PC-3 (cell line): ENCODE measurements around the gene GLG1. TPM values are rescaled to one million over a fixed set of nuclear protein-coding genes. Genes with fewer than 3 reads are reported as not detected.

ENCODE experiments used
- ATAC-seq: fragments of 200-7000 bp; cut with Tn5 transposase; 2 replicates; pipeline ENCODE4 v1.9.1; 2020; ENCODE audit warnings: mild to moderate bottlenecking, moderate library complexity
- BruUV-seq: library from RNA; stranded (reverse); fragments of 400-500 nt; replicated peaks from 2 replicates; lab custom pipeline; 2021; lab: Mats Ljungman, UMichigan
- CTCF ChIA-PET: fragments of 300-600 bp; sonication (Branson Sonifier 250); formaldehyde crosslinking; loops from one replicate; lab custom pipeline; 2022; ENCODE audit warnings: antibody characterized with exemption; lab: Charles Lee
- POLR2A ChIA-PET: fragments of 300-600 bp; sonication (Branson Sonifier 250); formaldehyde crosslinking; loops from one replicate; lab custom pipeline; 2022; ENCODE audit warnings: antibody characterized with exemption; ENCODE audit not compliant: unreplicated experiment; lab: Charles Lee
- DNase-seq: peaks from one replicate; pipeline ENCODE4 v3.0.0-alpha.2; 2015
- H2AFZ ChIP-seq: fragments of 300-600 bp; sonication (generic); 2 replicates; pipeline ENCODE4 v1.6.0; 2016; ENCODE audit warnings: antibody characterized with exemption, low read length
- H3F3A ChIP-seq: fragments of 300-600 bp; sonication (generic); one replicate; pipeline ENCODE4 v1.6.0; 2017; ENCODE audit warnings: antibody characterized with exemption, low read length, control low read depth, mild to moderate bottlenecking; ENCODE audit not compliant: unreplicated experiment
- H3K27ac ChIP-seq: fragments of 300-600 bp; sonication (generic); 2 replicates; pipeline ENCODE4 v1.5.1; 2016; ENCODE audit warnings: mild to moderate bottlenecking, low read length
- H3K27me3 ChIP-seq: fragments of 300-600 bp; sonication (generic); 2 replicates; pipeline ENCODE4 v1.6.1; 2016; ENCODE audit warnings: low read length, mixed read lengths
- H3K36me3 ChIP-seq: fragments of 300-600 bp; sonication (generic); 2 replicates; pipeline ENCODE4 v1.6.1; 2016; ENCODE audit warnings: low read depth, mixed run types, low read length, mixed read lengths
- H3K4me1 ChIP-seq: fragments of 300-600 bp; sonication (generic); 2 replicates; pipeline ENCODE4 v1.5.1; 2016; ENCODE audit warnings: low read length; ENCODE audit not compliant: insufficient read depth
- H3K4me2 ChIP-seq: fragments of 300-600 bp; sonication (generic); 2 replicates; pipeline ENCODE4 v1.6.0; 2016; ENCODE audit warnings: low read length
- H3K4me3 ChIP-seq: fragments of 300-600 bp; sonication (generic); 2 replicates; pipeline ENCODE4 v1.5.1; 2016; ENCODE audit warnings: mild to moderate bottlenecking, low read length, mixed read lengths
- H3K79me2 ChIP-seq: fragments of 300-600 bp; sonication (generic); 2 replicates; pipeline ENCODE4 v1.6.1; 2017; ENCODE audit warnings: low read length, mixed read lengths
- H3K9ac ChIP-seq: fragments of 300-600 bp; sonication (generic); 2 replicates; pipeline ENCODE4 v1.6.0; 2016; ENCODE audit warnings: mild to moderate bottlenecking, low read length
- H3K9me2 ChIP-seq: fragments of 300-600 bp; sonication (generic); replicated peaks from 2 replicates; pipeline ENCODE4 v1.6.1; 2016; ENCODE audit warnings: mixed run types, low read length, mixed read lengths
- H3K9me3 ChIP-seq: fragments of 300-600 bp; sonication (generic); 2 replicates; pipeline ENCODE4 v1.6.1; 2016; ENCODE audit warnings: low read length, mixed read lengths
- H4K20me1 ChIP-seq: fragments of 300-600 bp; sonication (generic); 2 replicates; pipeline ENCODE4 v1.6.1; 2016; ENCODE audit warnings: low read length, mixed read lengths
- EZH2 ChIP-seq: fragments of 300-600 bp; sonication (generic); IDR thresholded peaks from one replicate; pipeline ENCODE4 v1.6.1; 2017; ENCODE audit warnings: antibody characterized with exemption, mild to moderate bottlenecking, low read length; ENCODE audit not compliant: unreplicated experiment
- EZH2phosphoT487 ChIP-seq: fragments of 300-600 bp; sonication (generic); IDR thresholded peaks from 2 replicates; pipeline ENCODE4 v1.6.1; 2018; ENCODE audit warnings: mild to moderate bottlenecking, antibody characterized with exemption, low read length, borderline replicate concordance
- intact Hi-C: fragments of 100-400 bp; cut with micrococcal nuclease; formaldehyde crosslinking; loops from 2 replicates; pipeline ENCODE4 v1.9.0; 2023
- total RNA-seq: library from RNA; depleted of rRNA; stranded (reverse); fragments of >200 nt; gene quantifications from 2 replicates; pipeline ENCODE4 v1.2.3, GENCODE V29; 2014
- TF ChIP-seq, protein P1 (sequence below): fragments of 300-600 bp; sonication (generic); conservative IDR thresholded peaks from 2 replicates; pipeline ENCODE4 v1.5.1; 2017; ENCODE audit warnings: antibody characterized with exemption, low read depth, mild to moderate bottlenecking, low read length

The GLG1 gene
- total RNA-seq, 1 experiment from 2014 or later: 63.5 TPM

DNA sequence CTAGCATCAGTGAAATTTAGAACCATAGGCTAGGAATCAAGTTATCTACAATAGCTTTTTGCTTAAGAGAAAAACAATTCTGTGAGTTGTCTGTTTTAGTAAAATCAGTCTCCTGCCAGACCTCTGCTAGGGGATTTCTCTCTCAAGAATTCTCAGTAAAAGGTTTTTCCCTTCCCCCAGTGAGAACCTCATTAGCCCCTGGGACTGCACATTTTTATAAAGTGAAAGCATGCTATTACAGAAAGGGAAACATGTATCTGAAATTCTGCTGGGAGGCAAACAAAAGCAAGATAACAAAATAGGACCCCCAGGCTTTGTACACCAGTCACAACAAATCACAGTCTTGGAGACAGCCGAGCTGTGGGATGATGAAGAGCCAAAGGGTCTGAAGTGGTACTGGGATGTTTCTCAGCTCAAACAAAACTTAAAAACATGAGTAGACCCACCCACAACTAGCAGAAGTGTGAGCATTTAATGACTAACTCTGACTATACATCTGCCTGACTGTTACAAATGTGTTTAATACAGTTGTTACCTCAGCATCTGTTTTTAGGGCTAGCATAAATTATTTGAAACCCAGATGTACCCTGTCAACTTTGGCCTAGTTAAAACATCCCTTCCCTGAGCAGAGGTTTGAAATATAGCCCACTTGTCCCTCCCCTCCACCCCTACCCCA is 20.0 kb upstream of the GLG1 start:
- Histone ChIP-seq H3K9ac (no peak overlapping the region), H2AFZ (no peak overlapping the region), H3F3A (peaks cover 3% of the 10 kb centered on the region), H3K4me3 (no peak overlapping the region), H3K4me1 (no peaks in the 10 kb centered on the region), H4K20me1 (peaks cover 7% of the 10 kb centered on the region; the same call in 1 of the 2 replicates), H3K4me2 (no peak overlapping the region), H3K36me3 (peaks cover 70% of the 10 kb centered on the region), H3K9me2 (no peaks in the 10 kb centered on the region), H3K27ac (no peak overlapping the region), H3K9me3 (no peaks in the 10 kb centered on the region), H3K27me3 (no peaks in the 10 kb centered on the region), H3K79me2 (no peaks in the 10 kb centered on the region)
- CTCF ChIA-PET: no interaction called here
- no peak for ATAC-seq
- TF ChIP-seq EZH2 (no peak), EZH2phosphoT487 (no peak)
- TF ChIP-seq, protein P1, sequence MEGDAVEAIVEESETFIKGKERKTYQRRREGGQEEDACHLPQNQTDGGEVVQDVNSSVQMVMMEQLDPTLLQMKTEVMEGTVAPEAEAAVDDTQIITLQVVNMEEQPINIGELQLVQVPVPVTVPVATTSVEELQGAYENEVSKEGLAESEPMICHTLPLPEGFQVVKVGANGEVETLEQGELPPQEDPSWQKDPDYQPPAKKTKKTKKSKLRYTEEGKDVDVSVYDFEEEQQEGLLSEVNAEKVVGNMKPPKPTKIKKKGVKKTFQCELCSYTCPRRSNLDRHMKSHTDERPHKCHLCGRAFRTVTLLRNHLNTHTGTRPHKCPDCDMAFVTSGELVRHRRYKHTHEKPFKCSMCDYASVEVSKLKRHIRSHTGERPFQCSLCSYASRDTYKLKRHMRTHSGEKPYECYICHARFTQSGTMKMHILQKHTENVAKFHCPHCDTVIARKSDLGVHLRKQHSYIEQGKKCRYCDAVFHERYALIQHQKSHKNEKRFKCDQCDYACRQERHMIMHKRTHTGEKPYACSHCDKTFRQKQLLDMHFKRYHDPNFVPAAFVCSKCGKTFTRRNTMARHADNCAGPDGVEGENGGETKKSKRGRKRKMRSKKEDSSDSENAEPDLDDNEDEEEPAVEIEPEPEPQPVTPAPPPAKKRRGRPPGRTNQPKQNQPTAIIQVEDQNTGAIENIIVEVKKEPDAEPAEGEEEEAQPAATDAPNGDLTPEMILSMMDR: no peak
- no peak for DNase-seq
- POLR2A ChIA-PET: no interaction called here
- no TSS peak for BruUV-seq
- intact Hi-C loops: loop anchor here (10.0 kb wide), 1 partner anchor 182 kb away; no protein-coding TSS in a partner anchor

DNA sequence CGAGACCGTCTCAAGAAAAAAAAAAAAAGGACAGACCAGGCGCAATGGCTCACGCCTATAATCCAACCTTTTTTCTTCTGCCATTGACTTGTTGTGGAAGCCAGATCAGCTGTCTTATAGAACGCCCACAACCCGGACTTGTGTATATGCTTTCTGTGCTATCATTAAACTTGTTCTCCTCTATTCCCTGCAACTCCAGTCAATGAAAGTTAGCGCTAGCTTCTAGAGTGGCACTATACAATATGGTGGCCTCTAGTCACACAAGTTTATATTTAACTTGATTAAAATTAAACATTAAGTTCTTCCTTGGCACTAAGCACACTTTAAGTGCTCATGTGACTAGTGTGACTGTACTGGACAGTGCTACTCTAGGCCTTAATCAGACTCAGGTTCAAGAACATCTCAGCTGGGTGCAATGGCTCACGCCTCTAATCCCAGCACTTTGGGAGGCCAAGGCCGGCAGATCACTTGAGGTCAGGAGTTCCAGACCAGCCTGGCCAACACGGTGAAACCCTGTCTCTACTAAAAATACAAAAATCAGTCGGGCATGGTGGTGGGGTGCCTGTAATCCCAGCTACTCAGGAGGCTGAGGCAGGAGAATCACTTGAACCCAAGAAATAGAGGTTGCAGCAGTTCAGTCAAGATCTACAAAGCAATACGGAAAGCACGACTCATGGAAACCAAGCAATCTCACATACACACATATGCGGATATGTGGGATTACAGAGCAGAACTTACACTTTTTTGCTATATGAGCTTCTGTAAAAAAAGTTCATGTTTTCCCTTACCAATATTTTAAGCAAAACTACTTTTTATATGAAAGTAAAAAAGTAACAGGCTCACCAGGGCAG is 18.8 kb upstream of the GLG1 start:
- Histone ChIP-seq H3K9me3 (no peaks in the 10 kb centered on the region), H3K4me2 (no peak overlapping the region), H3K4me1 (no peaks in the 10 kb centered on the region), H3K36me3 (peaks cover 63% of the 10 kb centered on the region), H3K9ac (no peak overlapping the region), H3K9me2 (no peaks in the 10 kb centered on the region), H4K20me1 (peaks cover 7% of the 10 kb centered on the region; the same call in 1 of the 2 replicates), H3K27ac (no peak overlapping the region), H3K4me3 (no peak overlapping the region), H3K27me3 (no peaks in the 10 kb centered on the region), H3F3A (peaks cover 3% of the 10 kb centered on the region), H2AFZ (no peak overlapping the region), H3K79me2 (no peaks in the 10 kb centered on the region)
- POLR2A ChIA-PET: no interaction called here
- CTCF ChIA-PET: no interaction called here
- no peak for ATAC-seq
- no TSS peak for BruUV-seq
- intact Hi-C loops: loop anchor here (10.0 kb wide), 1 partner anchor 181 kb away; no protein-coding TSS in a partner anchor
- TF ChIP-seq EZH2 (no peak), EZH2phosphoT487 (no peak)
- TF ChIP-seq, protein P1: no peak
- DNase-seq: no peak
